HFF-Myc (cell line): ENCODE measurements around the gene GADL1.
A peak's percentile ranks its signal among the peaks of the same experiment; 100 is the strongest.

Source experiments
- DNase-seq: peaks from one replicate; pipeline ENCODE4 v3.0.0-alpha.2; 2011; ENCODE audit warnings: low read depth; ENCODE audit errors: extremely low read depth
- H3K4me3 ChIP-seq: replicated peaks from 2 replicates; pipeline ENCODE4 v1.5.1; 2011; ENCODE audit warnings: low read depth, mild to moderate bottlenecking, control low read depth, low read length
- TF ChIP-seq, protein P1 (sequence below): IDR thresholded peaks from 2 replicates; pipeline ENCODE4 v1.5.1; 2012; ENCODE audit warnings: mild to moderate bottlenecking, low read depth, low read length, control low read depth; ENCODE audit errors: missing control alignments

GADL1 gene

DNA sequence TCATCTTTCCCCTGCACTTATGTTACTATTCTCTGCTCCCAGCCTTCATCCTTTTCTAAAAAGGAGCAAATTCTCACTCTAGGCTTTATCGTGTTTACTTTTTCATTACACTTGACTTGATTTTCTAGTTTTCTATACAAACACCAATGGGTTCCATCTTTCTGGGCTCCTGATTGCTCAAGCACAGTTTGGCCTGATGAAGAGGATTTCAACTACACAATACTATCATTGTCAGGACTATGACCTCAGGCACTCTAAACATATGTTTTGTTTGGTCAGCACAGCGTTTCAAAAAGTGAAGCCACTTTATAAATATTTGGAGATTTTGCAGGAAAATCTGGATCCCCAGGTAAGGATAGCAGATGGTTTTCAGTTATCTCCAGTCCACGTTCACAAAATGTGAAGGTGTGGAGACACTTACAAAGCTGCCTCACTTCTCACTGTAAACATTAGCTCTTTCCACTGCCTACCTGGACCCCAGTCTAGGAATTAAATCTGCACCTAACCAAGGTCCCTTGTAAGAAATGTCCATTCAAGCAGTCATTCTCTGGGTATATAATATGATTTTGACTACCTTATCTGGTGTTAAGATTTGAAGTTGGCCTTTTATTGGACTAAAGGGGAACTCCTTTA lies 201.8 kb downstream of the GADL1 start:
- TF ChIP-seq, protein P1, sequence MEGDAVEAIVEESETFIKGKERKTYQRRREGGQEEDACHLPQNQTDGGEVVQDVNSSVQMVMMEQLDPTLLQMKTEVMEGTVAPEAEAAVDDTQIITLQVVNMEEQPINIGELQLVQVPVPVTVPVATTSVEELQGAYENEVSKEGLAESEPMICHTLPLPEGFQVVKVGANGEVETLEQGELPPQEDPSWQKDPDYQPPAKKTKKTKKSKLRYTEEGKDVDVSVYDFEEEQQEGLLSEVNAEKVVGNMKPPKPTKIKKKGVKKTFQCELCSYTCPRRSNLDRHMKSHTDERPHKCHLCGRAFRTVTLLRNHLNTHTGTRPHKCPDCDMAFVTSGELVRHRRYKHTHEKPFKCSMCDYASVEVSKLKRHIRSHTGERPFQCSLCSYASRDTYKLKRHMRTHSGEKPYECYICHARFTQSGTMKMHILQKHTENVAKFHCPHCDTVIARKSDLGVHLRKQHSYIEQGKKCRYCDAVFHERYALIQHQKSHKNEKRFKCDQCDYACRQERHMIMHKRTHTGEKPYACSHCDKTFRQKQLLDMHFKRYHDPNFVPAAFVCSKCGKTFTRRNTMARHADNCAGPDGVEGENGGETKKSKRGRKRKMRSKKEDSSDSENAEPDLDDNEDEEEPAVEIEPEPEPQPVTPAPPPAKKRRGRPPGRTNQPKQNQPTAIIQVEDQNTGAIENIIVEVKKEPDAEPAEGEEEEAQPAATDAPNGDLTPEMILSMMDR, result no peak
- no peak for DNase-seq
- H3K4me3 ChIP-seq, result no peak overlapping the region

DNA sequence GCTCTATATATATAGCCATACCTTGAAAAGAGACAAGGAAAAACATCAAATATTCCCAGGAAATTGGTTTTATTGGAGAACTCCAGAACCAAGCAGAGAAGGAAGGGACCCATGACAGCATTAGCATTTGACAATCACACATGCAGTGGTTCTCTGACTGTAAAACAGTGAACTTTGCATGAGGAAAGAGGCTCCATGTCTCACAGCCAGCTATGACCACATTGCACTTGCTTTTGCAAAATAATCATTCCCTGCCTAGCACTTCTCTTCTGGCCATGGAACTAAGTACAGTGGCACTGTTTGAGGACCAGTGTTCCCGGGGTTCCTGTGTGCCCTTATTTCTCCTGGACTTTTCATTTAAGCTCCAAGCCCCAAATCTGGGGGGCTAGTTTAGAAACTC lies 202.5 kb downstream of the GADL1 start:
- no peak for DNase-seq
- H3K4me3 ChIP-seq, result no peak overlapping the region
- TF ChIP-seq, protein P1, result no peak

DNA sequence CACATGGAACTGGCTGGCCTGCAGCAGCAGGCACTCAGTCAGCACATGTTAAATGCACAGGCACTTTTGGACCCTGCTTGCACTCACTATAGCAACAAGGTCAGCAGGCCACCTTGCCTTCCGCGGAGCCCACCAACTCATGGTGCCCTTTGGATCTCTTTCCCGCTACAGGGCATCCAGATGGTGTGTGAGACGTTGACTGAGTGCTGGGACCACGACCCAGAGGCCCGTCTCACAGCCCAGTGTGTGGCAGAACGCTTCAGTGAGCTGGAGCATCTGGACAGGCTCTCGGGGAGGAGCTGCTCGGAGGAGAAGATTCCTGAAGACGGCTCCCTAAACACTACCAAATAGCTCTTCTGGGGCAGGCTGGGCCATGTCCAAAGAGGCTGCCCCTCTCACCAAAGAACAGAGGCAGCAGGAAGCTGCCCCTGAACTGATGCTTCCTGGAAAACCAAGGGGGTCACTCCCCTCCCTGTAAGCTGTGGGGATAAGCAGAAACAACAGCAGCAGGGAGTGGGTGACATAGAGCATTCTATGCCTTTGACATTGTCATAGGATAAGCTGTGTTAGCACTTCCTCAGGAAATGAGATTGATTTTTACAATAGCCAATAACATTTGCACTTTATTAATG lies 203.1 kb downstream of the GADL1 start:
- no peak for DNase-seq

DNA sequence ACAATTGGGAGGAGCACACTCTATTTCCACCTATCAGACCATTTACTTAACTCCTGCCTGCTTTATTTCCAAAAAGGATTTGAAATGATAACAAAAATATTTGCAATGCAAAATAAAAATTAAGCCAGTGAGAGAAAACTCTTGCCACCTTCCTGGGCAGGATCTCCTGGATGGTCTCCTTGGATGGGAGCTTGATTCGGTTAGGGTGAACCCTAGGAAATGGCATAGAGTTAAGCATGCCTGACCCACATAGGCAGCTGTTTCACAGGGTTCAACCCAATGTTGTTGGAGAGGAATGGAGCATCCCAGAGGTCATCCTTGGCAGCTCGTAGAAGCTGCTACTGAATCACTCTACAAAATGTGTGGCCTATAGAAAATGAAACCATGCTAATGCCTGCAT lies 204.3 kb downstream of the GADL1 start:
- TF ChIP-seq, protein P1, result no peak
- no peak overlapping the region for H3K4me3 ChIP-seq
- no peak for DNase-seq

More for the DNA sequence above, 203.1 kb downstream of the GADL1 start:
- TF ChIP-seq, protein P1, result no peak
- H3K4me3 ChIP-seq, result no peak overlapping the region

DNA sequence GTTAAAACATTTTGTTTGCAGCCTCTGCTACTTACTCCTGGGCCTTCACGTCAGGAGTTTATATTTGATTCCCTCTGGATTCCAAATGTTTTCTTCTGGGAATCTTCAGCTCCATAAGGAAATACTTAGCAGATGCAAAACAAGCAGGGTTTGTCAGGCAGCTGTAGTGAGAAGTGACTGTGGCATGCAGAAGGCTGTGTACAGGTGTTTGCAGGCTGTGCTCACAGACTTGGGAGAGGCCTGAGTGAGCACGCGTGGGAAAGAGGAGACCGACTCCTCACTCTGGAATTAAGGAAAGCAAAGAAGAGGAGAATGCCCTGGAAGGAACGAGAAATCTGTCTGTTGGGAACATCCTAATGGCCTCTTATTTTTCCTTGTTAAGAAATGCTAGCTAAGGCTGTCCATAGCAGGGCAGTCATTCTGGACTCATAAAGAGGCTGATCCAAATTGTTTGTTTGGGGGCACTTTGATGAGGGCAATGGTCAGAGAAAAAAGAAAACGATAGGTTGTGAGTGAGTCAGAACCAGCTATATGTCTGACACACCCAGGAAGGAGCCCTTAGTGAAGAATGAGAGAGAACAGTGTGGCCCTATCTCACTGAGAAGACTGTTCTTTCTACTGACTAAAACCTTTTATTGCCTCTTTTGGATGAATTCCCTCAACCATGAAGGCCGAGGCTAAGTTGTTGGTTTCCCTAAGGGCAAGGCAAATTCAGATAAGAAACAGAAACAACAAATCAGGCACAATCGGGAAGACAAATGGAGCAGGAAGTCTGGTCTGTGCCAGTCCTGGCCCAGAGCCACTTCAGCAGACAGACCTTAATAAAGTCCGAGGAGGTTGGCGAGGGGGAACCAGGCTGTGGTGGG lies 205.5 kb downstream of the GADL1 start:
- TF ChIP-seq, protein P1, result no peak
- peak; percentile 80 for DNase-seq
- no peak overlapping the region for H3K4me3 ChIP-seq

DNA sequence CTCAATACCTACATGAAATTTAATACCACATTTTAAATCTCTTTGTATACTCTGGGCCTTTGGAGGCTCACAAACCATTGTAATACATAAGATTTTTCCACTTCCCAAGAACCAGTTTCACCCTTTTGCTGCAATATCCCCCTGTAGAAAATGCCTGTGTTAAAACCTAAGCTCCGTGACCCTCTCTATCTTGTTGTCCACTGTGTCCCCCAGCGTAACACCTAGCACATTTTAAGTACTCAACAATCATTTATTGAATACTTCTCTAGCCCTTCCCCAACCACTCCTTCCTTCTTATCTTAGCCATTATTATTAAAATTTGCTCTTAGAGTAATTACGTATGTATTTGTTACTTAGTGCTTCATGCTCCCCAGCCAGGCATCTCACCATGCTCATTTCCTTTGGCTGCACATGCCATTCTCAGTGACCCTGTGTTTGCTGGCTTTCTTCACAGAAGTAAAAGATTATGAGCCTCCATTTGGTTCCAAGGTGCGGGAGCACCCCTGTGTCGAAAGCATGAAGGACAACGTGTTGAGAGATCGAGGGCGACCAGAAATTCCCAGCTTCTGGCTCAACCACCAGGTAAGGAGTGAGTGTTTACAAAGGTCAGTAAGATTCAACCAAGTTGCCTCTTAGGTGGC lies 206.4 kb downstream of the GADL1 start:
- TF ChIP-seq, protein P1, result no peak
- DNase-seq, result no peak
- H3K4me3 ChIP-seq, result no peak overlapping the region
